Effector CD4-positive, alpha-beta T cell (primary cell): Measurements from ENCODE around the gene PGAP2.
A peak's percentile ranks its signal among the peaks of the same experiment; 100 is the strongest.
"Not testable (repeated sequence)": the region's sequence is repeated elsewhere in the genome, so short reads cannot be mapped to it uniquely, and the experiment has no call there.

Experiments
- DNase-seq: peaks from one replicate; pipeline ENCODE4 v3.0.0-alpha.2; 2020

Gene PGAP2

DNA sequence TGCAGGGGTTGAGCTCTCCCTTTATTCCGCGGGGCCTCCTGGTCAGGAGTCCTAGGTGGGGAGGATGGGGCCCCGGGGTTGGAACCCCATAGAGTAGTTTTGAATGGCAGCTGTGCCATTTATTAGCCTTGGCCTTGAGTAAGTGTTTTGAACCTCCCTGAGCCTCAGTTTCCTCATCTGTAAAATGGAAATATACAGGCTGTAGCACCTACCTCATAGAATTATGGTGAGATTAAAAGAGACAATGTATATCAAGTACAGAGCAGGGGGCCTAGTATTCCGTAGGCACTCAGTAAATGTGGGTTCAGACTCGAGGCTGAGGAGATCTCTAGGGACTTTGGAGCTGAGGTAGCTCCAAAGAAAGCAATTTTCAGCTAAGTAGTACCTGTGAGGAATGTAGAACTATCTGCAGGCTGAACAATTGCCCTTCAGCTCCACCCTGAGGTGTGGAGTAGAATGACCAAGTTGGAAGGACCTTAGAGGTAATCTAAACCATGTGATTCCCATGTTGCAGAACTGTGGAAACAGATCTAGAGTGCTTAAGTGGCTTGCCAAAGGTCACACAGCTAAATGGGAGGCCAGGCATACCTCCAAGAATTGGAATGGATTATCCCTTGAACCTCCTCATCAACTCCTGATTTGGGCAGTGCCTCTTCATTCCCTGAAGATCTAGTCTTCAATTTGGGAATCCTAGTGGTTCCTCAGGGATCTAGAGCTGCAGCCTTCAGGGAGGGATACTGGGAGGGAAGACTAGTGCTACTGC lies 682 bp downstream of the PGAP2 start:
- DNase-seq, result peak; percentile 27

DNA sequence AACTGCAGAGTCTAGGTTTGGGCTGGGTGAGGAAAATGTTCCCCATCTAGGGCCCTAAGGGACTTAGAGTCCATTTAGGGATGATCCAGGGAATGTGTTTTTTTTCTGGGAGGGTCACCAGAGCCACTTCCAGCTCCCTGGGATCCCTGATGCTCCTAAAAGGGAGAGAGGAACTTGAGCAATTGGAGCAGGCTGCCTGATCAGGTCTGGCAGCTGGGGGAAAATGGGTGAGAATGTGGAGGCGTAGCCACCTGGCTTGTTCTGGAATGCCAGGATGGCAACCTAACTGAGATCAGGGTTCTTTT lies 1.2 kb downstream of the PGAP2 start:
- no peak for DNase-seq

DNA sequence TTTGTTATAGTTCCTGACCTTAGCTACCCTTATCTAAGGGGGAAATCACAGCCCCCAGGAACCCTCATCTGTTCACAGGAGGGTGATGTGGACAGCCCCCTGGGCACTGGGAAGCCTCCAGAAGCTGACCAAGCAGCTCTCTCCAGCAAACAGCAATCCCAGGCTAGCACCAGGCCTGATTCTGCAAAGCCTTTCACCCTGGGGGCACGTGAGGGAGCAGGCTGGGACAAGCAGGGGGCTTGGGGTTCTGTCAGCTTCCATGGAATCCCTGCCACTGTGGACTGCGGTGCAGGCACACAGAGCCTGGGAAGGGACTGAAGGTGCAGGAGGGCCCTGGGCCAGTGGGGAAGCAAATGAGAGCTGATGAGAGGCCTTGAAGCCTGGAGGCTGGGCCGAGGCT lies 2.1 kb downstream of the PGAP2 start:
- no peak for DNase-seq

DNA sequence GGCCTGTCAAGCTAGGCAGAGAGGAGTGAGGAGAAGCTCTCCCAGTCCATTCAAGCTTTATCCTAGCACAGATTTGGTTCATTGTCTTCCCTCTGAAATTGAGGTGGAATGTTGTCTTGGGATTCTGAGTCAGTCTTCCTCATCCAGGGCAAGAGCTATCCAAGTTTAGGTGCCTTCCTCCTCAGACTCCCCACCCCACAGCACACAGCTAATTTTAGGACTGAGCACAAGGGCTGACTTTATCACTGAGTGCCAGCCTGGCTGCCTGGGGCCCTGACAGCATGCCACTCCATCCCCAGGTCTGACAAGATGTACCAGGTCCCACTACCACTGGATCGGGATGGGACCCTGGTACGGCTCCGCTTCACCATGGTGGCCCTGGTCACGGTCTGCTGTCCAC lies 2.6 kb downstream of the PGAP2 start:
- DNase-seq, result no peak

DNA sequence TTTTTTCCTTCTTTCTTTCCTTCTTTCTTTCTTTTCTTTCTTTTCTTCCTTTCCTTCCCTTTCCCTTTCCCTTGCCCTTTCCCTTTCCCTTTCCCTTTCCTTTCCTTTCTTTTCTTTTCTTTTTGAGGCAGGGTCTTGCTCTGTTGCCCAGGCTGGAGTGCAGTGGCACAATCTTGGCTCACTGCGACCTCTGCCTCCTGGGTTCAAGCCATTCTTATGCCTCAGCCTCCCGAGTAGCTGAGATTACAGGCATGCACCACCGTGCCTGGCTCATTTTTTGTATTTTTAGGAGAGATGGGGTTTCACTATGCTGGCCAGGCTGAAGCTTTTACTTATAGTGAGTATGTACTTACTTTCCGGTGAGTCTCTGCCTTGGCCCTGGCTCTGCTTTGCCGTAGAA lies 6.5 kb downstream of the PGAP2 start:
- DNase-seq, result not testable (repeated sequence)

DNA sequence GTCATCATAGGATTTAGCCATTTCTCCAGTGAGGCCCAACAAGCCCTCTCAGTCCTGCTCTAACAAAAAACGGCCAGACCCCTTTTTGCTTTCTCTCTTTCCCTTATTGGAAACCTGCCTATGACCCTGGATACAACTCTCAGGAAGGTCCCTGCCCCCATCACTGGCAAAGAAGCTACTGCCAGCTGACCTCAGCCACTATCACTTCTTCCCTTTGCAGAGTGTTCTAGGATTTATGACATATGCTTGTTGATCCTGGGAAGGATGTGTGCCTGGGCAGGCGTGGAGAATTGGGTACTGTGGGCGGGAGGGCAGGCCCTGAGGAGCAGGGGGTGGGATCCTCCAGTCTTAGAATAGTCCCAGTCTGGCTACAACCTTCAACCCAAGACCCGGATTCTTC lies 7.5 kb downstream of the PGAP2 start:
- DNase-seq, result no peak

DNA sequence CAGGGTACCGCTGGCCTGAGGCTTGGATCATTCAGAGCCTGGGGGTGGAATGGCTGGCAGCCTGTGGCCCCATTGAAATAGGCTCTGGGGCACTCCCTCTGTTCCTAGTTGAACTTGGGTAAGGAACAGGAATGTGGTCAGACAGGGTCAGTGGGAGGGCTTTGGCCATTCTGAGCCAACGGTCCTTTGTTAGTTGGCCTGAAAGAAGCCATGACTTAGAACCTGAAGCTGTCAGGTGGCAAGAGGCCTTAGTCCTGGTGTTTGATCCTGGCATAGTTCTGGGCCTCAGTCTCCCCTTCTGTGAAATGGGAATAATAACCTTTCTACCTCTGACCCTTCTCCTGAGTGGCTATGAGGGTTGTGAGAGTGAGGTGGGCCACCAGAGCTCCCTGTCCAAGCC lies 8.3 kb downstream of the PGAP2 start:
- DNase-seq, result no peak

DNA sequence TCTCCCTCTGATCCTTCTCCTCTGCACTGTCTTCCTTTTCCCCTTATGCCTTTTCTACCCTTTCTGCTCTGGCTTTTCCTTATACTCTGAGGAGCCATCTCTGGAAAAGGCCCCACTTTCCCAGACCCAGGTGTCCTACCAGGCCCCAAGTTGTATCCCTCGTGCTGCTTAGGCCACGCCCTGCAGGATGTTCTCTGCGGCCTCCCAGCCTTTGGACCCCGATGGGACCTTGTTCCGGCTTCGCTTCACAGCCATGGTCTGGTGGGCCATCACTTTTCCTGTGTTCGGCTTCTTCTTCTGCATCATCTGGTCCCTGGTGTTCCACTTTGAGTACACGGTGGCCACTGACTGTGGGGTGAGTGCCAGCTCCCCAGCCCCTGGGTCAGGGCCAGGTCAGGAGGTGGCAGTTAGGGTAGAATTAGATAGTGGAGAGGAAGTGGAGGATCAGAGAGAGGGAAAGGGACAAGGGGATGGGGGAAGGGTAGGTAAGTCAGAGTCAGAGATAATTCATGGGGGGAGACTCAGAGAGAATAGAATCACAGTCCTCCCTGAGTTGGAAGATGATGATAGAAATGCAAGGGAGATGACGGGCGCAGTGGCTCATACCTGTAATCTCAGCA lies 8.9 kb downstream of the PGAP2 start:
- DNase-seq, result no peak

DNA sequence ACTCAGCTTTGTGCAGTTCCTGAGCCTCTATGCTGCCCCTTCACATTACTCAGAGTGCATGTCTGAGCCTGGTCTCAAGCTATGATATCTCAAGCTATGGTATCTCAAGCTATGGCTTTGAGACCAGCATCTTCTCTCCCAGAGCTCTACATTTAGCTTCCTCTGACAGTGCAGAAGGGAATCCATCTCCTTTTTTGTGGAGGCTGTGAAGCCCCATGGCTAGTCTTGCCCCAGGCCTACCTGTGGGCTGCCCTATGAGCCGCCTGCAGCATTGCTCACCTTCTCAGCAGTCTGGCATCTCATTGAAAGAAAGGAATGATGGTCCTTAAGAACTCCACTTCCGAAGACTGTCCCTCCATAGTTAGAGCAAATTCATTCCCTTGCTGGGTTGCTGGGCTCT lies 12.6 kb downstream of the PGAP2 start:
- no peak for DNase-seq

DNA sequence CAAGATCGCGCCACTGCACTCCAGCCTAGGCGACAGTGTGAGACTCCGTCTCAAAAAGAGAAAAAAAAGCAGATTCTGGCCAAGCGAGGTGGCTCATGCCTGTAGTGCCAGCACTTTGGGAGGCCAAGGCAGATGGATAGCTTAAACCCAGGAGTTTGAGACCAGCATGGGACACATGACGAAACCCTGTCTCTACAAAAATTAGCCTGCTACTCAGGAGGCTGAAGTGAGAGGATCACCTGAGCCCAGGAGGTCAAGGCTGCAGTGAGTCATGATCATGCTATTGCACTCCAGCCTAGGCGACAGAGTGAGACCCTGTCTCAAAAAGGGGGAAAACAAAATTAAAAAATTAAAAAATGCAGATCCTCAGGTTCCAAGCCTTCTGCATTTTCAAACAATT lies 14.0 kb downstream of the PGAP2 start:
- DNase-seq, result no peak

DNA sequence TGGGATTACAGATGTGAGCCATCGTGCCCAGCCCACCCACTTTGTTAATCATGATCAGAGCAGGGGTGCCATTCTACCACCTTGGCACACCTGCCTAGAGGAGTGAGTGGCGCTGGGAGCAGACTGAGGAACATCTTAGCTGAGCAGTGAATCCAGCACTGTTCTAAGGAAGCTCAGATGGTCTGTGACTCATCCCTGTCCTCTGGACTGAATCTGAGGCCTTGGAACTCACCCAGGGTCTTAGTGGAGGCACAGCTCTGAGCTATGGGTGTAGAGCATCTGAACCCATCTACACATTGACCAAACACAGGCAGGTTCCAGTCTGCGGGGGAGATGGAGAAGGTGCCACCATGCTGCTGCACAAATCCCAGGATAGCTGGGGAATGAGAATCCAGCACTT lies 14.9 kb downstream of the PGAP2 start:
- DNase-seq, result no peak

DNA sequence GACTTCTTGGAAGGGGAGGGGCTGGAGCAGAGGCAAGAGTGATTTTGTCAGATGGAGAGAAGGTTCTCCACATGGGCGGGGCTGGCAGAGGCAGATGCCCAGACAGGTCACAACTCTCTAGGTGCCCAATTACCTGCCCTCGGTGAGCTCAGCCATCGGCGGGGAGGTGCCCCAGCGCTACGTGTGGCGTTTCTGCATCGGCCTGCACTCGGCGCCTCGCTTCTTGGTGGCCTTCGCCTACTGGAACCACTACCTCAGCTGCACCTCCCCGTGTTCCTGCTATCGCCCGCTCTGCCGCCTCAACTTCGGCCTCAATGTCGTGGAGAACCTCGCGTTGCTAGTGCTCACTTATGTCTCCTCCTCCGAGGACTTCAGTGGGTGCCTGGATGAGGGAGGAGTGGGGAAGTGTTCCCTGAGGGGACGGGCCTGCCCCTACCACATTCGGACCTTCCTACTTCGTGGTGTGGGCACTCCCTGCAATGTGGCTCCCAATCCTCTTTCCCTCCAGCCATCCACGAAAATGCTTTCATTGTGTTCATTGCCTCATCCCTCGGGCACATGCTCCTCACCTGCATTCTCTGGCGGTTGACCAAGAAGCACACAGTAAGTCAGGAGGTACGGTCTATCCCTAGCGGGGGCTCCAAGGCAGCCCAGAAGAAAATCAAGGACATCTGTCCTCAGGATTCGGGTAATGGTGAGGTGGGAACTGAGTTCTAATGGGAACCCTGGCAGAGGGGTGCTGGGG lies 15.6 kb downstream of the PGAP2 start:
- DNase-seq, result no peak

DNA sequence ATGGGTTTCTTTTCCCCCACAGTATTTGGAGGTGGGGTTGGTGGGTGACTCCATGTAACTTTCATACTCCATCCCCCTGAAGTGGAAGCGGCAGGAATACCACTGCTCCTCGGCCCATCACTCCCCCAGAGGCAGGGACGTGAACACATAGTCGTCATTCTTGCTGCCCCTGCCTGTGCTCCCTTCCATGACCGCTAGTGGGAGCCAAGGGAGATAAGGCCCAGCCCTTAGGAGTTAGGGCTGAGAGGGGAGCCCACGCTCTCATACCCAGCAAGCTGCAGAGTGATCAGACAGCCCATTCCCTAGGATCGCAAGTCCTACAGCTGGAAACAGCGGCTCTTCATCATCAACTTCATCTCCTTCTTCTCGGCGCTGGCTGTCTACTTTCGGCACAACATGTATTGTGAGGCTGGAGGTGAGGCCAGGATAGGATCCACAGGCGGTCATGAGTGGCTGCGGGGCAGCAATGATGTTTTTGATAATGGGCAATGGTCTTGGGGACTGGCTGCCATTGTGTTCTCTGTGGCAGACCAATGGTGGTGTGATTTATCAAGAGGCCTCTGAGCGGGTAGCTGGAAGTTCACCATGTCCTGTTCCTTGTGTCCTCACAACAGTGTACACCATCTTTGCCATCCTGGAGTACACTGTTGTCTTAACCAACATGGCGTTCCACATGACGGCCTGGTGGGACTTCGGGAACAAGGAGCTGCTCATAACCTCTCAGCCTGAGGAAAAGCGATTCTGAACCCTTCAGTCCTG lies 16.5 kb downstream of the PGAP2 start:
- peak; percentile 80 for DNase-seq

DNA sequence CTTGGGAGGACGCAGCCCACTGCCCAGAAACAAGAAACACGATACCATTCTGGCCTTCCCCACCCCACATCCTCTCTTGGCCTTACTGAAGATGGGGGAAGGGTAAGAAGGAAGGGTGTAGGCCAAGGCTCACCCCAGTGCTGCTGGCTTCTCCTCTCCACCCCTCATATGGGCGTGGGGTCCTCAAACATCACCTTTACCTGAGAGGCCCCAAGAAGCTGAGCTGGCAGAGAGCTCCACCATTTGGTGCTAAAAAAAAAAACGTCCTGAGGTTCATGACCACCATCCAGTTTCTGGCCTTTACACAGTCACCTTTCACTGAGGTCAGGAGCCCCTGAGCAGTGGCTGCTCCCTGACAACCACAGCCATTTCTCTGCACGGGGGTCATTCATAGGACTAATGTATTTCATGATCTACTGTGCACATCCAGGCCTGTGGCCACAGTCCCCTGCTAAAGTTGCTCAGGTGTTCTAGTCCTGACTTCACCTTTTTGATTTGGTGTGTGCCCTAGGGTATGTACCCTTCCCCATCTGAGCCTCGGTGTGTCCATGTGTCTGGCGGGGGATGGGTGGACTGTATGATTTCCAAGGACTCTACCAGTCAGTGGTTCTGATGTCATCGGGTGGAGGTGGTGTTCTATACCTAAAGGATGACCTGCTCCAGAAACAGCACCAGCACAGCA lies 17.3 kb downstream of the PGAP2 start:
- DNase-seq, result no peak

DNA sequence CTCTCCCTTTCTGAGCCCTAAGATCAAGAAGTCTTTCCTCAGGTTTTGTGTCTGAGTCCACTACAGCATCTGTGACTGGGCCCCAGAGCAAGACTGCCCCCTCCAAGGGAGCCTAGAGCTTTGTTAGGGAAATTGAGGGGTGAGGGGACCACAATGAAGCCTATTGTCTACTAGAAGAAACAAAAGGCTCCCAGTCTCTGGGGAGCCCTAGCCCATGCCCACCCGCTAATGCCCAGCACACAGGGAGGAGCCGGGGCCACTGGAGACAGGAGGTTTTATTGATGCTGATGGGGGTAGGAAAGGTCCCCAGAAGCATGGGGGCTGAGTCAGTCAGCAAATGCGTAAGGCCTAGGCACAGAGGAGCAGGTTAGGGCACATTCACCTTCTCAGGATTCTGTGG lies 18.4 kb downstream of the PGAP2 start:
- DNase-seq, result no peak

DNA sequence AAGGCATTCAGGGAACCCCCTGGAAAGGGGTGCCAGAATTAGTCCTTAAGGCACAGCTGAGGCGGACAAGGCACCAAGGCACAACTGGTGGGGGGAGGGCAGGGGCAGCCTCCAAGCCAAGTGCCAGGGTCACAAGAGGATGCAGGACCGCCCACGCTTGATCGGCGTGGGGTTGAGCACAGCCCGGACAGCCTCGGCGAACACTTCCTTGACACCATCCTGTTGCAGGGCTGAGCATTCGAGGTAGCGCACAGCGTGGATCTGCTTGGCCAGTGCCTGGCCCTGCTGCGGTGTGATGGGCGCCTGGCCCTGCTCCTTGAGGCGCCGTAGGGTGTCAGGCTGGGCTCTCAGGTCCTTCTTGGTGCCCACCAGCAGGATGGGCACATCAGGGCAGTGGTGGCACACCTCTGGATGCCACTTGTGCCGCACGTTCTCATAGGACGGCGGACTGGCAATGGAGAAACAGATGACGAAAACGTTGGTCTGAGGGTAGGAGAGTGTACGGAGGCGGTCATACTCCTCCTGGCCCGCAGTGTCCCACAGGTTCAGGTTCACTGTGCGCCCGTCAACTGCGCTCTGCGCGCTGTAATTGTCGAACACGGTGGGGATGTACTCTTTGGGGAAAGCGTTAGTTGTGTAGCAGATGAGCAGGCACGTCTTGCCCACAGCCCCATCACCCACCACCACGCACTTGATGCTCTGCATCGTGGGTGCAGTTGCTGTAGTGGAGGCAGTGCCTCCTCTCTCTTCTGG lies 19.2 kb downstream of the PGAP2 start:
- DNase-seq, result no peak

DNA sequence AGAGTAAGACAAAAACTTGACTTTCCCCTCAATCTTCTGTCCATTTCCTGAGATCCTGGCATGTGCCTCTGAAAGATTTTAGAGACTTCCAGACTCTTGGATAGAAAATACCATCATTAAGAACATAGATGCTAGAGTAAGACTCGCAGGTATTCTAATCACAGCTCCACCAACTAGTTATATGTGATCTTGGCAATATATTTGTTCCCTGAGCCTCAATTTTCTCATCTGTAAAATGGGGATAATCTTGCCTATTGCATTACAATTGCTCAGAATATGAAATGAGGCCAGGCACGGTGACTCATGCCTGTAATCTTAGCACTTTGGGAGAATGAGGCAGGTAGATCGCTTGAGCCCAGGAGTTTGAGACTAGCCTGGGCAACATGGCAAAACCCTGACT lies 21.7 kb downstream of the PGAP2 start:
- no peak for DNase-seq

DNA sequence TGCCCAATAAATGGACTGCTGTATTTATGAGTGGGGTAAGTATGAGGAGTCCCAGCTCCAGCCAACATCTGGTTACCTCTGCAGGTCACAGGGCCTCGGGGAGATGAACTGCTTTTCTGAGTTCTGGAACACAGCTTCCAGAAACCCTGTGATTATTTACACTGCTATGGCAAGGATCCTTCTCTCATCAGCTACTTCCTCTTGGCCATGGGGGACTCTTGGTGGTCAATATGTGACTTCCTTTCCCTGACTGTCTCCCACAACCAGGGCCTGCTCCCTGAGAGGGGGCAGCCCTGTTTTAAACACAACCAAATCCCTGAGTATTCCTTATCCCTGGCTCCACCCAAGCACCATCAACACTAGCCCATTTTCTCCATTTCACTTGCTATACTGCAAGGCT lies 22.4 kb downstream of the PGAP2 start:
- no peak for DNase-seq

DNA sequence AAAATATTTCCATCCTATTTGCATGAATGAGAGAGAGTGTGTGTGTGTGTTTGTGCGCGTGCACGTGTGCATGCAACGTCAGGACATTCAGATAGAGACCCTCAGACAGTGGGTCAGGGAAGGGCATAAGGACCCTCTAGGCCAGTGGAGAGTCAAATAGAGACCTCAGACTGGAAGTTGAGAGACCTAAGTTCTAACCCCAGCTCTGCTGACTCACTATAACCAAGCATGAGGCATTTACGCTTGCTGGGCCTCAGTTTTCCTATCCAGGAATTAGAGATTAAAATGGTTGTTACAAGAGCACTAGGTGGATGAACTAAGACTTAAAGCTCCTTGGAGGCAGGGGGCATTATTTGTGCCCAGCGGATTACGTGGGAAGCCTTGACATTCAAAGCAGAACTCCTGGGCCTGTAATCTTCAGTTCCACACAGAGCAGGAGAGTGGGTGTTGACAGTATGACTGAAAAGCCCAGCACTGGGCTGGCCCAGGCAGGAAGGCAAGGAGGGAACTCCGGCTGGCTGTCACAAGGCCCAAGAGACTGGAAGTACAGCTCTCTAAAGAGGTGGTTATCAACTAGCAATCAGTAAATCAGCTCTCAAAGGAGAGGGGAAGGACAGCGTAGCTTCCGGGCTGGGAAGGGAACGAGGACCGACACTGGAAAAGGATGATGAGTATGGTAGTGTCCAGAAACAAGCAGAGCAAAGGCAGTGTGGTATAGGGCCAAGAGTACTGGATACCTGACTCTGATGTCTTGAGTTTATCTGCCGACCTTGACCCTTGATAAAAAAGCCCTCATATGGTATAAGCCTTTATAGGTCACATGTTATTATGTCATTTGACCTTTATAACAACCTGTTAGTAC lies 23.2 kb downstream of the PGAP2 start:
- DNase-seq, result no peak

DNA sequence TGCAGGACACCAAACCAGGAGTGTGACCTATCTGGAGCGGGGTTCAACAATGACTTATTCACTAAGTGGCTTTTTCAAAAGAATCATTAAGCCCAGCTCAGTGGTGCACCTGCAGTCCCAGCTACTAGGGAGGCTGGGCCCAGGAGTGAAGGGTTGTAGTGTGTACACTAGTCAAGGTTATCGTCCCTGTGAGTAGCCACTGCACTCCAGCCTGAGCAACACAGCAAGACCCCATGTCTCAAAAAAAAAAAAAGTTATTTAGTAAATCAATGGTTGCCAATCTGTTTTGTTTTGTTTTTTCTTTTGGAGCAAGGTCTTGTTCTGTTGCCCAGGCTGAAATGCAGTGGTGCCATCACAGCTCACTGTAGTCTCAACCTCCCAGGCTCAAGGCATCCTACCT lies 24.5 kb downstream of the PGAP2 start:
- no peak for DNase-seq

DNA sequence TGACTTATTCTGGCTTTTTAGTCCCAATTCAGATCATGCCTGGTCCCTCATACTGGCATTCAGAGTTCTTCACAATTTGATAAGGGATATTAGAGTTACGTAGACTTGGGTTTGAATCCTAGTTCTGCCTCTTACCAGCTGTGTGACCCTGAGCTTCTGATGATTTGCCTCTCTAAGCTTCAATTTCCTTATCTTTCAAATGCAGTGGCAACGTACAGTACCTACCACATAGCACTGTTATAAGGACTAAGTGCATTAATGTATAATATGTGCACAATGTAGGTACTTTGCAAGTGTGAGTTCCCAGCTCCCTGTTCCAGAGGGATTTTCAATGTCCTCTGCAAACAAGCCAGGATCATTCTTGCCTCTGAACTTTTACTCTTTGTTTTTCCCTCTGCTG lies 25.1 kb downstream of the PGAP2 start:
- DNase-seq, result no peak
